SU-DHL-6 (cell line): ENCODE data around the gene PTPN6.

Source experiments
- H2AFZ ChIP-seq: fragments of 200-600 bp; sonication (generic); 2 replicates; pipeline ENCODE4 v1.6.1; 2014; ENCODE audit warnings: low read depth, mild to moderate bottlenecking, moderate library complexity, mixed read lengths, antibody characterized with exemption, low read length; ENCODE audit not compliant: severe bottlenecking
- H3F3A ChIP-seq: fragments of 200-600 bp; shearing (Covaris generic); 2 replicates; pipeline ENCODE4 v1.6.0; 2016; ENCODE audit warnings: antibody characterized with exemption, mild to moderate bottlenecking; ENCODE audit not compliant: insufficient read depth
- H3K27ac ChIP-seq: fragments of 200-600 bp; sonication (generic); 2 replicates; pipeline ENCODE4 v1.5.1; 2016; ENCODE audit warnings: low read depth, mild to moderate bottlenecking, low read length, moderate library complexity, mixed read lengths
- H3K27me3 ChIP-seq: fragments of 200-600 bp; sonication (generic), shearing (Covaris generic); 2 replicates; pipeline ENCODE4 v1.6.0; 2014; ENCODE audit warnings: mild to moderate bottlenecking, low read length
- H3K36me3 ChIP-seq: fragments of 200-600 bp; sonication (generic); 2 replicates; pipeline ENCODE4 v1.6.1; 2014; ENCODE audit warnings: mild to moderate bottlenecking, low read length, mixed read lengths
- H3K4me2 ChIP-seq: fragments of 300-600, 200-600 bp; shearing (Covaris generic), sonication (generic); 2 replicates; pipeline ENCODE4 v1.6.0; 2014; ENCODE audit warnings: low read length, low read depth, mild to moderate bottlenecking; ENCODE audit not compliant: poor library complexity, severe bottlenecking
- H3K4me3 ChIP-seq: fragments of 200-600 bp; sonication (generic); 2 replicates; pipeline ENCODE4 v1.5.1; 2014; ENCODE audit warnings: antibody characterized with exemption, low read length, mild to moderate bottlenecking, mixed read lengths; ENCODE audit not compliant: insufficient read depth, poor library complexity, severe bottlenecking
- H3K79me2 ChIP-seq: fragments of 200-600 bp; sonication (generic); 2 replicates; pipeline ENCODE4 v1.6.1; 2014; ENCODE audit warnings: mild to moderate bottlenecking, low read length, moderate library complexity; ENCODE audit not compliant: insufficient read depth
- H3K9ac ChIP-seq: fragments of 200-600 bp; sonication (generic); 2 replicates; pipeline ENCODE4 v1.7.0; 2014; ENCODE audit warnings: mild to moderate bottlenecking, low read length
- H3K9me2 ChIP-seq: fragments of 200-600 bp; sonication (generic); replicated peaks from 2 replicates; pipeline ENCODE4 v1.6.1; 2014; ENCODE audit warnings: low read length; ENCODE audit not compliant: insufficient read depth
- H3K9me3 ChIP-seq: fragments of 200-600 bp; sonication (generic); 2 replicates; pipeline ENCODE4 v1.6.1; 2014; ENCODE audit warnings: low read length, mixed read lengths; ENCODE audit not compliant: insufficient read depth
- H4K20me1 ChIP-seq: fragments of 200-600 bp; sonication (generic); 2 replicates; pipeline ENCODE4 v1.6.1; 2014; ENCODE audit warnings: low read depth, mild to moderate bottlenecking, antibody characterized with exemption, low read length, moderate library complexity, mixed read lengths
- CTCF ChIP-seq: fragments of 200-600 bp; sonication (generic); IDR thresholded peaks from one replicate; pipeline ENCODE4 v1.5.1; 2017; ENCODE audit warnings: antibody characterized with exemption, mild to moderate bottlenecking, low read length, moderate library complexity; ENCODE audit not compliant: insufficient read depth, poor library complexity, severe bottlenecking
- EZH2phosphoT487 ChIP-seq: fragments of 200-600 bp; sonication (generic), shearing (Covaris generic); conservative IDR thresholded peaks from 2 replicates; pipeline ENCODE4 v1.6.1; 2018; ENCODE audit warnings: mild to moderate bottlenecking, antibody characterized with exemption, low read length, moderate library complexity, mixed read lengths

The PTPN6 gene

GRCh38 chr12:6921996-6922946 is 28.9 kb upstream of the PTPN6 start:
- no peaks in the 10 kb centered on the region for H3K9me3 ChIP-seq
- H3K9me2 ChIP-seq: no peaks in the 10 kb centered on the region
- H3K79me2 ChIP-seq: no peaks in the 10 kb centered on the region
- H4K20me1 ChIP-seq: no peaks in the 10 kb centered on the region
- no peak overlapping the region for H3K4me3 ChIP-seq
- H3K9ac ChIP-seq: no peak overlapping the region
- H2AFZ ChIP-seq: no peak overlapping the region
- no peak overlapping the region for H3K4me2 ChIP-seq
- H3F3A ChIP-seq: no peaks in the 10 kb centered on the region
- no peaks in the 10 kb centered on the region for H3K36me3 ChIP-seq
- TF ChIP-seq CTCF (no peak), EZH2phosphoT487 (no peak)
- H3K27ac ChIP-seq: no peak overlapping the region
- H3K27me3 ChIP-seq: 0 out of 2 replicates have a peak, but pooled peaks cover 4% of the 10 kb centered on the region

- H3K4me2 ChIP-seq: no peak overlapping the region
- H3K4me3 ChIP-seq: no peak overlapping the region
- H3K36me3 ChIP-seq: no peaks in the 10 kb centered on the region
- H2AFZ ChIP-seq: no peak overlapping the region
- H4K20me1 ChIP-seq: no peaks in the 10 kb centered on the region
- 0 out of 2 replicates have a peak, but pooled peaks cover 5% of the 10 kb centered on the region for H3K27me3 ChIP-seq
- no peak for TF ChIP-seq CTCF
- TF ChIP-seq EZH2phosphoT487: no peak
- H3K9me3 ChIP-seq: no peaks in the 10 kb centered on the region
- no peaks in the 10 kb centered on the region for H3F3A ChIP-seq
- no peaks in the 10 kb centered on the region for H3K79me2 ChIP-seq
- H3K27ac ChIP-seq: no peak overlapping the region
- H3K9me2 ChIP-seq: no peaks in the 10 kb centered on the region
- no peak overlapping the region for H3K9ac ChIP-seq
These were observed 28.0 kb upstream of the PTPN6 start for GRCh38 chr12:6923003-6923732.

GRCh38 chr12:6923851-6924250 is 27.3 kb upstream of the PTPN6 start:
- Histone ChIP-seq H3K9me2 (no peaks in the 10 kb centered on the region), H3K27ac (no peak overlapping the region), H3K79me2 (no peaks in the 10 kb centered on the region), H3K4me3 (no peak overlapping the region), H3K9me3 (no peaks in the 10 kb centered on the region), H3K27me3 (0 out of 2 replicates have a peak, but pooled peaks cover 5% of the 10 kb centered on the region), H4K20me1 (no peaks in the 10 kb centered on the region), H2AFZ (no peak overlapping the region), H3K9ac (no peak overlapping the region), H3K4me2 (no peak overlapping the region), H3K36me3 (no peaks in the 10 kb centered on the region), H3F3A (no peaks in the 10 kb centered on the region)
- TF ChIP-seq EZH2phosphoT487 (no peak), CTCF (no peak)
